HuH-7 (cell line): ENCODE results near the gene CHST11.

Experiments used
- DNase-seq: peaks from one replicate; pipeline ENCODE4 v3.0.0; 2011; ENCODE audit warnings: low spot score

Gene CHST11

GRCh38 chr12:104698871-104699270 is 242.1 kb downstream of the CHST11 start:
- no peak for DNase-seq

- DNase-seq, result no peak
Observed at GRCh38 chr12:104699489-104700190, 242.9 kb downstream of the CHST11 start.

GRCh38 chr12:104700324-104700723 is 243.6 kb downstream of the CHST11 start:
- no peak for DNase-seq

DNA sequence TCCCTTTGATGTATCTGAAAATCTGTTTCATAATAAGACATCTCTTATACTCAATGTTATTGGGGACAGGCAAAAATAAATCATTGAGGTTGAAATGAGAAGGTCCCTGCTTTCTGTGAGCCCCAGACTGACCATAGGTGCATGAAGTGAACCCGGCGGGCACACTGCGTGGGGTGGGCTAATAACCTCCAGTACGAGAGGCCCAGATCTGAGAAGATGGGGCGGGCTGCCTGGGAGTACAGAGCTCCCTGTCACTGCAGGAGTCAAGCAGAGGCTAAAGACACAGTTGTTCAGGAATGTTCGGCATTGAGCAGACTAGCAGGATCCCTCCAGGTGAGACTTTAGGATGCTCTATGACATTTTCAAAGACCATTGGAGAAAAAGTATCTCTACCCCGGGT is 244.6 kb downstream of the CHST11 start:
- DNase-seq, result no peak

GRCh38 chr12:104701756-104702155 is 245.0 kb downstream of the CHST11 start:
- no peak for DNase-seq

DNA sequence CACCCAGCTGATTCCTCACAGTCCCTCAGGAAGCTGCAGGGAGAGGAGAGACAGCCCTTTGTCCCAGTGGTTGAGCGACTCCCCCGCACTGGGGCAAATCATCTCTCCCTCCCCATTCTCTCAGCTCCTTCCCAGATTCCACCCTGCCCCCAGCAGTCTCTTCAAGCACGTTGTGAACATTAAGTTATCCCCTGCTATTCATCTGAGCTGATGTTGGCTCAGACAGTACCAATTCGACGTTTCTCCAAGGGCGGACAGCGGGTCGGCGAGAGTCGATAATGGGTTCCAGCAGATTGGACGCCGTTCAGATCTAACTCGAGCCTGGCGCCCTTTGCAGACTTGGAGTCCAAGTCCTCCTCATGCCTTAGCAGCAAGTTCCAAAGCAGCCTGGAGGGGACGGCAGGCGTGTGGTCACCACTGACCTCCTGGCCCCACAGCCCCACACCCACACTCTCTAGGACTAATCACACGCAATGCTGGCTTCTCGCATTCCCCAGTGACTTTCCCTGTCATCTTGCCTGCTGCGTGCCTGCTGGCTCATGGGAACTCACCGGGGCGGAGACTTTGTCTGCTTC is 245.9 kb downstream of the CHST11 start:
- no peak for DNase-seq

GRCh38 chr12:104703372-104703771 is 246.6 kb downstream of the CHST11 start:
- DNase-seq, result no peak

DNA sequence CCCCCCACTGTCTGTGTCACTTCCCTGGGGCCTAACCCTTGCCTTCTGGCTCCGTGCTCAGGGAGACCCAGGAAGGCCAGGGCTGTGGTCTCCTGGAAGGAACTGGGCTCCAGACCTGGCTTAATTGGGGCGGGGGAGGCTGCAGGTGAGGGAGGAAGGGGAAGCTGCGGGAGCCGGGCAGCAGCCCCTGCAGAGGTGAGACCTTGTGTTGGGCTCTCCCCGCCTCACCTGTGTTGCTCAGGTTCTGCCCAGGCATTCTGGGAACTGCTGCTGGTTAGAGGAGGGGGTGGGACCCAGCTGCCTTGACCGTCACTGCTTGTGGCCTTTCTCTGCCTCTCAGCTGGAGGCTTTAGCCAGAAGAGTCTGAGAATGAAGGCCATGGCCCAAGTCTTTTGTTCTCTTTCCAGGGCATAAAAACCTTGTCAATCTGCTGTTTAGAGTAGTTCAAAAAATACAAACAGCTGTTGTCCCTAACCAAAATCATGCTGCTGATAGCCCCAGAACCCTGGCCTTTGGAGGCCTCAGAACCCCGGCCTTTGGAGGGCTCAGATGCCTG is 247.6 kb downstream of the CHST11 start:
- DNase-seq, result no peak

GRCh38 chr12:104707194-104707593 is 250.4 kb downstream of the CHST11 start:
- DNase-seq, result no peak

GRCh38 chr12:104707794-104708558 is 251.2 kb downstream of the CHST11 start:
- DNase-seq, result no peak

DNA sequence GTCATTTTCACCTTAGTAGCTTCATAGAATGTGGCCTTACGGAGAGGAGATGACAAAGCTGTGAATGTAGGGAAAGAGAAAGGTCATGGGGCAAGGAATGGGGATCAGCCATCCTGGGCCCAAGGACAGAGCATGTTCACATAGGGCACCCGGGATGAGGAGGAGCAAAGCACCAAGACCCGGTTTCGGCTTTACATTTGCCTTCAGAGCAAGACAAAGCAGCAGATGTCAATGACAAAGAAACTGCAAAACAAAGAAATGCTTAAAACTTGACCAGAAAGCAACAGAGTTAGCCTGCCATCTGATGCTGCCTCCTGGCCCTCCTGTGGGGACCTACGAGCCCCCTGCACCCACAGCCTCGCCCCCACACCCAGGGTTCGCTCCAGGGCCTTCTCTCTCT is 252.1 kb downstream of the CHST11 start:
- DNase-seq, result no peak

DNA sequence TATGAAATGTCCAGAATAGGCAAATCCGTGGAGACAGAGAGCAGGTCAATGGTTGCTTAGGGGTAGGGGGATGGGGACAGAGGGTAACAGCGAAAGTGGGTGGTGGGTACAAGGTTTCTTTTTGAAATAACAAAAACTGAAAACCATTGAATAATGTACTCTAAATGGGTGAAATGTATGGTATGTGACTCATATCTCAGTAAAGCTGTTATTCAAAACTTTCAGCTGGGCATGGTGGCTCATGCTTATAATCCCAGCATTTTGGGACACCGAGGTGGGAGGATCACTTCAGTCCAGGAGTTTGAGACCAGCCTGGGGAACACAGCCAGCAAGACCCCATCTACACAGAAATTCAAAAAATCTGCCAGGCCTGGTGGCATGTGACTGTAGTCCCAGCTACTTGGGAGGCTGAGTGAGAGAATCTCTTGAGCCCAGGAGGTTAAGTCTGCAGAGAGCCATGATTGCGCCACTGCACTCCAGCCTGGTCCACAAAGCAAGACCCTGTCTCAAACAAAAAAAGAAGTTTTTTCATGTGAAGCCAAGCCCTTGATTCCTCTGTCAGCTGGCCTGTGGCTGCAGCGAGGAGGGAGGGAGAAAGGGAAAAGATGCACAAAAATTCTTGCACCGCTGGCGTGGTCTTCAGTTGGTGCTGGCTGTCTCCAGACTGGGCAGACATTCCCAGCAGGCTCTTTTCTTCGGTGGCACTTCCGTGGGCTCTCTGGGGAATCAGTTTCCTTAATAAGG is 253.1 kb downstream of the CHST11 start:
- no peak for DNase-seq

DNA sequence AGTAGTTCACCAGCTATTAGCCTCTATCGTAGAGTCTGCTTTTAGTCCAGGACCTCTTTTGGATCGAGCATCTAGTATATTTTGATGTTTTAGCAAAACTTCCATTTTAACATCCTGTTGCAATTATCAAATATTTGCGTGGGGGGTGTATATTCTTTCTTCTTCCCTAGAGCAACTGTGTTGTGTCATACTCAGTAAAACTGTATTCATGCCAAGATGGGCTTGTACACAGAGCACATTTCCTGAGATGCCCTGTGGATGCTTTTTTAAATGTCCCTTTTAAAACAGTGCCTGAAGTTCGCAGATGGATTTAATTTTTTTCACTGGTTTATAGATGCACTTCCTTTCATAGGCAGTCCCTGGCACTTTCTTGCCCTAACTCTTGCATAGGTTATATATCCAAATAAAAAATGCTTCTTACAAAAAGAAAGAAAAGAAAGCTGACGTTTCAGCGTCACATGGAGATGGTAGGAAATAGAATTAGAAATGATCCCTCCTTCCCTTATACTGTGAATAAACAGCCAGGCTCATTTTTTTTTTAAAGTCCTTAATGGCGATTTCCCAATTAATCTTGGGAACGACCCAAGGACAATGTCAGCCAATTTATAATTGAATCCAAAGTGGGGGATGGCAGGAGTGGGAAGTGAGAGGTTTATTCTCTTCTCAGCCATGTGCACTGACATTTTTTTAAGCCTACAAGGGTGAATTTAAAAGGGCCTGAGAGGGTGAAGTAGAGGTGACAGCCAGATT is 254.4 kb downstream of the CHST11 start:
- no peak for DNase-seq

GRCh38 chr12:104712477-104712876 is 255.7 kb downstream of the CHST11 start:
- DNase-seq, result no peak

DNA sequence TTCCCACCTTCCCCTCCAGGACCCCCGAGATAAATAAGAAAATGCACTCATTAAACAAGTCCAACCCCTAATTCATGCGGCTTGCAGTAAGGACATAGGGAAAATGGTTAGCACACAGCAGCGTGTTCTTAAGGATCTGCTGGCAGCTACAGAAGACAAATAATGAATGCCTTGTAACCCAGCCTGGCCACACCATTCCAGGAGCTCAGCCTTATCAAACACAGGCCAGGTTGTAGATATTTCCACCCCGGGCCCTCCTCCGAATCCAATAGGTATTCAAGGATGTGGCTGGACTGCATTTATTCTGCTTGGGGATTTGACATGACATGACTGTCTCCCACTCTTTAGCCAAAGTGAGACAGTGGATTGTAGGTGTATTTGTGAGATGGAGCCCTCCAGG is 256.2 kb downstream of the CHST11 start:
- DNase-seq, result no peak

- no peak for DNase-seq
Observed at GRCh38 chr12:104713444-104713843, 256.7 kb downstream of the CHST11 start.

DNA sequence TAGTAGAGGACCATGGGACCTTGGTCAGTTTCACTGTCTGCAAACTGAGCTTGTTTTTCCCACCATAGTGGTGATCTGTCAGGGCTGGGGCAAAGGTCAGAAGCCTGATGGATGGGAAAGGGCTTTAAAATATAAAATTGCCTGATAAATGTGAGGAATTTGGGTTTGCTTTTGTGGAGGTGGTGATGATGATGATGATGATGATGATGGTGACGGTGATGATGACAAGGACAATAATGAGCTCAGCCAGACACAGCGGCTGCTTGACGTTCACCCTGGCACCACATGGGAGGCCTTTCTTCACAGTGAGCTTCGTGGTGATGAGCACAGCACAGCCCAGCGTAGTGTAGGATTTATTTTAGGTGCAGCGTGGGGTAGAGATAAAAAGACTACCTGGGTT is 257.6 kb downstream of the CHST11 start:
- DNase-seq, result no peak

DNA sequence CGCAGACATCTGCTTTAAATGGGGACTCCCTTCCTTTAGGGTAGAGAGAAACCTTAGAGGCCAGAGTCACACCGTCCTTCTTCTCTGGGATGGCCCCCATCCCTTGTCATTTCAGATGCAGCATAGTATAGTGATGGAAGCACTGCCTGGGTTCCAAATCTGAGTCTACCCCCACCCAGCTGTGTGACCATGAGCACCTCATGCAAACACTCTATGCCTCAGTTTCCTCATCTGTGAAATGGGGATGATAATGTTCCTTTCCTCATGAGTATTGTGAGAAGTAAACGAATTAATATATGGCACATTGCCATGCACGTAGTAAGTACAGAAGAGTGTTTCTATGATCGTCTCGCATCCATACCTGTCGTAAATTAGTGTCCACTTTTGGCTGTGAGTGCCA is 259.4 kb downstream of the CHST11 start:
- no peak for DNase-seq

GRCh38 chr12:104718304-104718929 is 261.7 kb downstream of the CHST11 start:
- no peak for DNase-seq

- DNase-seq, result no peak
Observed at GRCh38 chr12:104719700-104720338, 263.1 kb downstream of the CHST11 start.
